ENCODE data around the gene DCBLD2.
"Not testable (repeated sequence)": the region's sequence is repeated elsewhere in the genome, so short reads cannot be mapped to it uniquely, and the experiment has no call there.

Gene DCBLD2

GRCh38 chr3:98890965-98891910 lies 10.3 kb downstream of the DCBLD2 start:
- DNase-seq, result no peak

DNA sequence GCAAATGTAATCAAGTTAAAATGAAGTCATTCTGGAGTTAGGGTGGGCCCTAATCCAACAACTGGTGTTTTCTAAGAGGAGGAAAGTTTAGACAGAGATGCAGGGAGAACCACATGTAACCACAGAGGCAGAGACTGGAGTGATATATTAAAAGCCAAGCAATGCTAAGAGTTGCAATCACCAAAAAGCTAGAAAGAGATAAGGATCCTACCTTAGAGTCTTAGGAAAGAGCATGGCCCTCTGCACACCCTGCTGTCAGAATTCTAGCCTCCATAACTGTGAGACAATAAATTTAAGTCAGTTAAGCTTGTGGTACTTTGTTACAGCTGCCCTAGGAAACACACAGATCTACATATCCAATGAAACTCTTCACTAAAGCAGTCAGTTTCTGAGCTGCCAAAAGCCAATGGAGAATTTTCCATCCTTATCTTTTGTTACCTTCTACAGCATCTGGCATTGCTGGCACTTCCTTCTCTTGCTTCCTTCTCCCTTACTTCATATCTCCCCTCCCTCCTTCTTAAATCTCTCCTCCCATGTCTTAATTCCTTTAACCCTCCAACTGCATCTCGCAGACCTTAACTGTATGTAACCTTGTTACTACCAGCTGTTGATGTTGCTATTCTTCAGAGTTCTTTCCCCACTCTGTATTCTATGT lies 11.2 kb downstream of the DCBLD2 start:
- no peak for DNase-seq

DNA sequence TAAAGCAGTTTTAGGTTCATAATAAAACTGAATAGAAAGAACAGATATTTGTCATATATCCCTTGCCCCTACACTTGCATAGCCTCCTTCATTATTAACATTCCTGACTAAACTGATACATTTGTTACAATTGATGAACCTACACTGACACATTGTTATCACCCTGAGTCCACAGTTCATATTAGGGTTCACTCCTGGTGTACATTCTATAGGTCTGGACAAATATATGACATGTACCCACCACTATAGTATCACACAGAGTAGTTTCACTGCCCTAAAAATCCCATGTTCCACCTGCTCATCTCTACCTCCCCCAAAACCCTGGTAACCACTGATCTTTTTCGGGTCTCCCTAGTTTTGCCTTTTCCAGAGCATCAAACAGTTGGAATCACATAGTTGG lies 13.8 kb downstream of the DCBLD2 start:
- no peak for DNase-seq

GRCh38 chr3:98886525-98886924 lies 15.0 kb downstream of the DCBLD2 start:
- no peak for DNase-seq

DNA sequence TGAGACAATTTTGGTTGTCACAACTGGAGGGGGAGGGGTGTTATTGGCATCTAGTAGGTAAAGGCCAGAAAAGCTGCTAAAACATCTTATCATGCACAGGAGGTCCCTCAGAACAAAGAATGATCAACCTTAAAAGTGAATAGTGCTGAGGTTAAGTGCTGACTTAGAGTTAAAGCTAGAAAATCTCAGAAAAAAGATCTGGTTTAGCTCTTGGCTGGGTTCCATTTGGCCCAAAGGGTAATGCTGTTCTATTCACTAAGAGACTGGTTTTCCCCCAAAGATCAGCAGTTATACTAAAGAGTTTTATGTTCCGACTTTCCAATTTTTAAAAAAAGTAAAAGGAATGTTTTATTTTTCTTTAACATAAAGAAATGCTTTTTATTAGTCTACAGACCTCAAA lies 15.6 kb downstream of the DCBLD2 start:
- DNase-seq, result no peak

GRCh38 chr3:98884675-98885371 lies 16.7 kb downstream of the DCBLD2 start:
- DNase-seq, result no peak

DNA sequence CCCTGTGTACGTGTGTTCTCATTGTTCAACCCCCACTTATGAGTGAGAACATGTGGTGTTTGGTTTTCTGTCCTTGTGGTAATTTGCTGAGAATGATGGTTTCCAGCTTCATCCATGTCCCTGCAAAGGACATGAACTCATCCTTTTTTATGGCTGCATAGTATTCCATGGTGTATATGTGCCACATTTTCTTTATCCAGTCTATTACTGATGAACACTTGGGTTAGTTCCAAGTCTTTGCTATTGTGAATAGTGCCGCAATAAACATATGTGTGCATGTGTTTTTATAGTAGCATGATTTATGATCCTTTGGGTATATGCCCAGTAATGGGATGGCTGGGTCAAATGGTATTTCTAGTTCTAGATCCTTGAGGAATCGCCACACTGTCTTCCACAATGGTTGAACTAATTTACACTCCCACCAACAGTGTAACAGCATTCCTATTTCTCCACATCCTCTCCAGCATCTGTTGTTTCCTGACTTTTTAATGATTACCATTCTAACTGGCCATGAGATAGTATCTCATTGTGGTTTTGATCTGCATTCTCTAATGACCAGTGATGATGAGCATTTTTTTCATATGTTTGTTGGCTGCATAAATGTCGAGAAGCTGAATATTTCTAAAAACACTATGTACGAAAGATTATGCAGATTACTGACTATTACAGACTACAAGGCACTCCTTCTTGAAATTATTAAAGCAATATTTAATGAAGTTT lies 18.7 kb downstream of the DCBLD2 start:
- DNase-seq, result not testable (repeated sequence)

DNA sequence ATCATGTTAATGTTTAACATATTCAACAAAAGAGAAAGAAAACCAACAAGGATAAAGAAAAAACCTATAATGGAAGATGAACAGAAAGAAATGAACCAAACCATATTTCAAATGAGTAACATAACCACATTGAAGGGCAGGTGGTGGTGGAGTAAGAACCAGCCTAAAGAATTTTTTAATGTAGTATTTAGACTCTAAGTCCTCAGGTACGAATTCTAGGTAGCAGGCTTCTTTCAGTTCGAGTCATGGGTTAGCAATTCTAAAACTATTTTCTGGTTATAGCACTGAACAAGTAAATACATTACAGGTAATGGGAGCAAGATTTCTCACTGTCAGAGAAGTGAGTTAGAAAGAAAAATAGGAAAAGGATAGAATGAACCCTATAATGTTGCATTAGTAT lies 24.4 kb downstream of the DCBLD2 start:
- no peak for DNase-seq

- DNase-seq, result no peak
Measured at GRCh38 chr3:98875535-98875934, 26.0 kb downstream of the DCBLD2 start.

- no peak for DNase-seq
Measured at GRCh38 chr3:98874602-98875249, 26.8 kb downstream of the DCBLD2 start.

DNA sequence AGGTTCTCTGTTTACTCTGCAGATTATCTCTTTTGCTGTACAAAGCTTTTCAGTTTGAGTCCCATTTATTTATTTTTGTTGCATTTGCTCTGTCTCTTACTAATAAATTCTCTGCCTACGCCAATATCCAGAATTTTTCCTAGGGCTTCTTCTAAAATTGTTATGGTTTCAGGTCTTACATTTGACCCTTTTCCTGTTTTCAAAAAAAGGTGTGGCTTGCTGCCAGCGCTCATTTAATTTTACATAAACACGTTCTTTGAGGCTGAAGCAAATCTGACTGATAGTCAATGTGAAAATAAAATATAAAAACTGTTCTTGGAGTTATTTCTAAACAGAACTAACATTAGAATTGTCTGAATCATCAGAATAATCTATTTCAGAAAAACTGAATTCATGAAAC lies 32.1 kb downstream of the DCBLD2 start:
- DNase-seq, result no peak

- DNase-seq, result not testable (repeated sequence)
Measured at GRCh38 chr3:98857971-98858370, 43.5 kb downstream of the DCBLD2 start.

GRCh38 chr3:98857258-98857657 lies 44.2 kb downstream of the DCBLD2 start:
- DNase-seq, result not testable (repeated sequence)

GRCh38 chr3:98856724-98857123 lies 44.8 kb downstream of the DCBLD2 start:
- DNase-seq, result no peak

DNA sequence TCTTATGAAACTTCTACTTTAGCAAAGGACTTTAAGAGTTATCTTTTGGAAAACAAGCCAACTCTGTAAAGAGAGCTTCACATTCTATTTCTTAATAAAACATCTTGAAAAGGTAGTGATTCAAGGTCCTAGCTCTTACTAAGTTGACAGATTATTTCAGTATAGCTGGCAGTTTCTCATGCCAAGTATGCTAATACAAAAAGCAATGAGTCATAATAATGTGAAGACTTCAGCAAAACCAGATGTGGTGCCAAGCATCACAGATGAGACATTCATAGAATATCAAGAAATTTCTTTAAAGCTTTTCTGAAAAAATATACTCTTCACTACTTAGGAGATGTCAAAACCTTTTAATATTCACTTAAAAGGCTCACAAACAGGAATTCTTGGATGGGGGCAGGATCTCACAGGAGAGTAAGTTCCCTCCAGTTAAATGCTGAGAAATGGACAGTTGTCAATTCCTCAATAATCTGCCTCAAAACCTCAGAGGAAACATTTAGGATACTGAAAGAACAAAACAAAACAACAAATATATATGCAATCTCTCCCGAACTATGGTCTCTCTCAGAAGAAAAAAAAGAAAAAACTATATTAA lies 45.6 kb downstream of the DCBLD2 start:
- DNase-seq, result no peak

DNA sequence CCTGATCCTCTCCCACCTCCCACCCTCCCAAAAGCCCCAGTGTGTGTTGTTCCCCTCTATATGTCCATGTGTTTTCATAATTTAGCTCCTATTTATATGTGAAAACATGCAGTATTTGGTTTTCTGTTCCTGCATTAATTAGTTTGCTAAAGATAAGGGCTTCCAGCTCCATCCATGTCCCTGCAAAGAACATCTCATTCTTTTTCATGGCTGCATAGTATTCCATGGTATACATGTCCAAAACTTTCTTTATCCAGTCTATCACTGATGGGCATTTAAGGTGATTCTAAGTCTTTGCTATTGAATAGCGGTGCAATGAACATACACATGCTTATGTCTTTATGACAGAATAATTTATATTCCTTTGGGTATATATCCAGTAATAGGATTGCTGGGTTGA lies 53.4 kb downstream of the DCBLD2 start:
- DNase-seq, result no peak

- no peak for DNase-seq
Measured at GRCh38 chr3:98846101-98846500, 55.4 kb downstream of the DCBLD2 start.

GRCh38 chr3:98843266-98843959 lies 58.1 kb downstream of the DCBLD2 start:
- no peak for DNase-seq

- DNase-seq, result no peak
Measured at GRCh38 chr3:98839846-98840245, 61.6 kb downstream of the DCBLD2 start.

DNA sequence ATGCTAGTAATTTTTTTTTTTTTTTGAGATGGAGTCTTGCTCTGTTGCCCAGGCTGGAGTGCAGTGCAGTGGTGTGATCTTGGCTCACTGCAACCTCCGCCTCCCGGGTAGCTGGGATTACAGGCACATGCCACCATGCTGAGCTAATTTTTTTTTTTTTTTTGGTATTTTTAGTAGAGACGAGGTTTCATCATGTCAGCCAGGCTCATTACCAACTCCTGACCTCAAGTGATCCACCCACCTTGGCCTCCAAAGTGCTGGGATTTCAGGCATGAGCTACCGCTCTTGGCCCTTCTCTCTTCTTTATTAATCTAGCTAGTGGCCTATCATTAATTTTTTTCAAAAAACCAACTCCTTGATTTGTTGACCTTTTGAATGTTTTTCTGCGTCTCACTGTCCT lies 70.4 kb downstream of the DCBLD2 start:
- DNase-seq, result not testable (repeated sequence)

GRCh38 chr3:98829246-98829832 lies 72.2 kb downstream of the DCBLD2 start:
- no peak for DNase-seq

Data from GOT3 (cell line).